Measurements from ENCODE around the gene RSPO4. TPM values are rescaled to one million over a fixed set of nuclear protein-coding genes. Genes with fewer than 3 reads are reported as not detected.
"Not testable (repeated sequence)": the region's sequence is repeated elsewhere in the genome, so short reads cannot be mapped to it uniquely, and the experiment has no call there.

Gene RSPO4
- total and polyA plus RNA-seq, 9 donors = 0.04 to 0.53 (median 0.31) TPM; not detected in 4

DNA sequence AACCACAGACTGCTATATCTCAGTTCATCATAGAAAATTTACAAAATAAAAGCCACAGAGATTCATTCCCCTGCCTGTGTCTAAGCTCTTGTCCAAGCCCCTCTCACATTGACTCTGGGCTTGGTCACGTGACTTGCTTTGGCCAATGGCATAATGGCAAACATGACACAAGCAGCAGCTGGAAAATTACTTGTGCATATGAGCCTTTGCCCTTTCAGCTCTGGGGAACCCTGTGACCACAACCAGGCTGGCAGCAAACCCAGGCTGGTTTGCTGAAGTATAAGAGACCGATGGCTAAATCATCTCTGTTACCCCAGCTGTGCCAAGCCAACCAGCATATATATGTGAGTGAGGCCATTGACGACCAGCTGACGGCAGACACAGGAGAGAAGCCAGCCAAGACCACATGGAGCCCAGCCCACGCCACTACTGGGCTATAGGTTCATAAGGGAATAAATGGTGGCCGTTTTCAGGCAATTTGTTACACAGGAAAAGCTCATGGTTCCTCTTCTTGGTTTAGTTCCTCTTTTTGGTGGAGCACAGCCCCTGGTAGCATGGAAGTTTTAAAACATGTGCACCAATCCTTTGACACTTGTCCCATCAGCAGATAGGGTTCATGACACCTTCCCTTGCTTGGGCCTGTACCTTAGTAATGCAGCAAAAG, 31.8 kb upstream of the RSPO4 start:
- TF ChIP-seq POLR2A (IDR thresholded peaks at IDR 0.05) = no peak
- TF ChIP-seq, protein P1, sequence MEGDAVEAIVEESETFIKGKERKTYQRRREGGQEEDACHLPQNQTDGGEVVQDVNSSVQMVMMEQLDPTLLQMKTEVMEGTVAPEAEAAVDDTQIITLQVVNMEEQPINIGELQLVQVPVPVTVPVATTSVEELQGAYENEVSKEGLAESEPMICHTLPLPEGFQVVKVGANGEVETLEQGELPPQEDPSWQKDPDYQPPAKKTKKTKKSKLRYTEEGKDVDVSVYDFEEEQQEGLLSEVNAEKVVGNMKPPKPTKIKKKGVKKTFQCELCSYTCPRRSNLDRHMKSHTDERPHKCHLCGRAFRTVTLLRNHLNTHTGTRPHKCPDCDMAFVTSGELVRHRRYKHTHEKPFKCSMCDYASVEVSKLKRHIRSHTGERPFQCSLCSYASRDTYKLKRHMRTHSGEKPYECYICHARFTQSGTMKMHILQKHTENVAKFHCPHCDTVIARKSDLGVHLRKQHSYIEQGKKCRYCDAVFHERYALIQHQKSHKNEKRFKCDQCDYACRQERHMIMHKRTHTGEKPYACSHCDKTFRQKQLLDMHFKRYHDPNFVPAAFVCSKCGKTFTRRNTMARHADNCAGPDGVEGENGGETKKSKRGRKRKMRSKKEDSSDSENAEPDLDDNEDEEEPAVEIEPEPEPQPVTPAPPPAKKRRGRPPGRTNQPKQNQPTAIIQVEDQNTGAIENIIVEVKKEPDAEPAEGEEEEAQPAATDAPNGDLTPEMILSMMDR (IDR thresholded peaks at IDR 0.05) = no peak
- H3K27me3 ChIP-seq = no peaks in the 10 kb centered on the region
- no peak overlapping the region for H3K4me3 ChIP-seq
- no peaks in the 10 kb centered on the region for H3K9me3 ChIP-seq
- DNase-seq = no peak
- intact Hi-C loops (cut with DNase I) = no loop called here
- H3K27ac ChIP-seq = no peak overlapping the region
- no peaks in the 10 kb centered on the region for H3K36me3 ChIP-seq
- no peaks in the 10 kb centered on the region for H3K4me1 ChIP-seq (ENCODE audit: insufficient read depth)
- WGBS, 3 donors = 77 to 82% (median 78%) methylated on average over 6 of the region's 6 CpGs

DNA sequence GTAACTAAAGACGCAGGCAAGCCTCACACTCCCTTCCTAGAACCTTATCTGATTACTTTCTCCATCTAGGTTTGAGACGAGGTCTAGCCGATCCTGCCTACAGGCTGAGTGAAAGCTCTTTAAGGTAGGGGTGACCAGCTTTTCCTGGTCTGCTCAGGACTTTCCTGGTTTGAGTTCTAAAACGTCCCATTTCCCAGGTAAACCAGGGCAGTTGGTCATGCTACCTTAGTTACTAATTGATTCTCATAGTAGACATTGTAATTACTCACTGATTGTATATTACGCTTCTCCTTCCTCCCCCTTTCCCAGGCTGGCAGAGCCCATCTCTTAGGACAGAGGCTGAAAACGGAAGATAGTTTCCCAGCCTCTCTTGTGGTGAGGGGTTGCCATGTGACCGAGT, 27.9 kb upstream of the RSPO4 start:
- 72 to 85% (median 85%) methylated on average over 7 of the region's 7 CpGs for WGBS, 3 donors
- intact Hi-C loops (cut with DNase I) = no loop called here
- H3K27ac ChIP-seq = no peak overlapping the region
- H3K4me3 ChIP-seq = no peak overlapping the region
- no peaks in the 10 kb centered on the region for H3K36me3 ChIP-seq
- no peaks in the 10 kb centered on the region for H3K9me3 ChIP-seq
- H3K4me1 ChIP-seq (ENCODE audit: insufficient read depth) = no peaks in the 10 kb centered on the region
- no peak for TF ChIP-seq EP300 (IDR thresholded peaks at IDR 0.05)
- TF ChIP-seq, protein P1 (IDR thresholded peaks at IDR 0.05) = no peak
- no peak for TF ChIP-seq POLR2A (IDR thresholded peaks at IDR 0.05)
- DNase-seq = no peak
- H3K27me3 ChIP-seq = no peaks in the 10 kb centered on the region

DNA sequence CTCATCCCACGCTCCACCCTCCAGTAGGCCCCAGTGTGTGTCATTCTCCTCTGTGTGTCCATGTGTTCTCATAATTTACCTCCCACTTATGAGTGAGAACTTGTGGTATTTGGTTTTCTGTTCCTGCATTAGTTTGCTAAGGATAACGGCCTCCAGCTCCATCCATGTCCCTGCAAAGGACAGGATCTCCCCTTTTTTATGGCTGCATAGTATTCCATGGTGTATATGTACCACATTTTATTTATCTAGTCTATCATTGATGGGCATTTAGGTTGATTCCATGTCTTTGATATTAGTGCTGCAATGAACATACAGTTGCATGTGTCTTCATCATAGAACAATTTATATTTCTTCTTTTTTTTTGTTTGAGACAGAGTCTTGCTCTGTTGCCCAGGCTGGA, 24.1 kb upstream of the RSPO4 start:
- H3K4me3 ChIP-seq; H3K36me3 ChIP-seq; H3K4me1 ChIP-seq (ENCODE audit: insufficient read depth); H3K9me3 ChIP-seq; DNase-seq; H3K27ac ChIP-seq; intact Hi-C loops (cut with DNase I); H3K27me3 ChIP-seq: not testable (repeated sequence)
- 72 to 81% (median 79%) methylated on average over 2 of the region's 2 CpGs for WGBS, 3 donors

DNA sequence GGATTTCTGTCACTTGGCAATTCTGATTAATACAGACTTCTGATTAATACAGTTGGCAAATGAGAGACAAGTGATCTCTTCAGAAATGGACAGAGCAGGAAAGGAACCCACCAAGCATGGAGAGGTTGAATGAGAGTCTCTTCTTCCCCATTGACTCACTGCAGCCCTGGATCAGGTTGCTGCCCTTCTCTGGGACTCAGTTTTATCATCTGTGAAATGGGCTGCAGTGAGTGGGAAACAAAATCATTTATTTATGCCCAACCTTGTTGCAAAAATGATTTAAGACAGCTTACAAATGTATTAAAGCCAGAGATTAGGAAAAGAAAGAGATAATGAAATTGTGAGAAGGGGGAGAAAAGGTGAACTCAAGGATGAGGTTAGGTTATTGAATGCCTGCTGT, 20.8 kb upstream of the RSPO4 start:
- intact Hi-C loops (cut with DNase I) = no loop called here
- no peaks in the 10 kb centered on the region for H3K4me1 ChIP-seq (ENCODE audit: insufficient read depth)
- H3K9me3 ChIP-seq = no peaks in the 10 kb centered on the region

DNA sequence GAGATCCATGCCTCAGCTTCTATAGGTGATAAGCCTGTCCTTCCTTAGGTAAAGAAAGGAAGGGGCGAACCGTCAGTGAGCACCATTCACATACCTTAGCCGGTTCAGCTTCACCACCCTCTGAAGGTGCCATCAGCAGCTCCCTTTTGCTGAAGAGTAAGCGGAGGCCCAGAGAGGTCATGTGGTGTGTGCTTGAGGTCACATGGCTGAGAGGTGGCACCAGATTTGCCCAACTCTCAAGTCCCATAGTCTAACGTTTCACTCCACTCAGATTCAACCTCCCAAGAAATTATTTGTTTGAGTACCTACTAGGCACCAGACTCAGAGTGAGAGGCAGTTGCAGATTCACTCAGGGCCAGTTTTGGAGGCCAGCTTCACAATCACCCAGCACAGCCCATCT, 18.5 kb upstream of the RSPO4 start:
- Histone ChIP-seq H3K27ac (no peak overlapping the region), H3K36me3 (no peaks in the 10 kb centered on the region), H3K9me3 (no peaks in the 10 kb centered on the region), H3K4me3 (no peak overlapping the region), H3K4me1 (ENCODE audit: insufficient read depth) (no peaks in the 10 kb centered on the region), H3K27me3 (no peaks in the 10 kb centered on the region)
- intact Hi-C loops (cut with DNase I) = no loop called here
- no peak for DNase-seq
- 81 to 92% (median 81%) methylated on average over 5 of the region's 5 CpGs for whole genome bisulfite sequencing, 3 donors
- TF ChIP-seq, protein P1 (IDR thresholded peaks at IDR 0.05) = no peak
- TF ChIP-seq EP300 (IDR thresholded peaks at IDR 0.05) = no peak
- TF ChIP-seq POLR2A (IDR thresholded peaks at IDR 0.05) = no peak

More for the DNA sequence above, 20.8 kb upstream of the RSPO4 start:
- H3K4me3 ChIP-seq = no peak overlapping the region
- no peaks in the 10 kb centered on the region for H3K36me3 ChIP-seq
- no peaks in the 10 kb centered on the region for H3K27me3 ChIP-seq
- H3K27ac ChIP-seq = no peak overlapping the region
- DNase-seq = no peak
- no peak for TF ChIP-seq EP300 (IDR thresholded peaks at IDR 0.05)
- no peak for TF ChIP-seq POLR2A (IDR thresholded peaks at IDR 0.05)
- TF ChIP-seq, protein P1 (IDR thresholded peaks at IDR 0.05) = no peak
